Central memory CD8-positive, alpha-beta T cell (primary cell): ENCODE results near the gene MAN2B2.

Experiments
- ATAC-seq: fragments of 150-1000 bp; cut with Tn5 transposase; replicated peaks from 2 replicates; pipeline ENCODE4 v1.10.0; 2022; ENCODE audit warnings: mild to moderate bottlenecking, moderate FRiP score, moderate number of reproducible peaks; ENCODE audit not compliant: poor library complexity, severe bottlenecking; ENCODE audit errors: extremely low read depth
- DNase-seq, 2 donors: peaks; one replicate each; pipeline ENCODE4 v3.0.0; 2021; ENCODE audit warnings: low spot score in 2 of 2
- H3K27ac Mint-ChIP-seq: one replicate; pipeline ENCODE4 v1.8.0; 2022; ENCODE audit warnings: low read depth, mild to moderate bottlenecking, moderate library complexity, mixed read lengths
- H3K27me3 Mint-ChIP-seq: one replicate; pipeline ENCODE4 v1.8.0; 2022; ENCODE audit warnings: mixed read lengths
- H3K36me3 Mint-ChIP-seq: one replicate; pipeline ENCODE4 v1.8.0; 2022; ENCODE audit warnings: mild to moderate bottlenecking, moderate library complexity, mixed read lengths; ENCODE audit not compliant: insufficient read depth
- H3K4me1 Mint-ChIP-seq: one replicate; pipeline ENCODE4 v1.8.0; 2022; ENCODE audit warnings: mixed read lengths
- H3K4me3 Mint-ChIP-seq: one replicate; pipeline ENCODE4 v1.8.0; 2022; ENCODE audit warnings: mild to moderate bottlenecking, moderate library complexity, mixed read lengths
- H3K9me3 Mint-ChIP-seq: one replicate; pipeline ENCODE4 v1.8.0; 2022; ENCODE audit warnings: mixed read lengths

MAN2B2 gene

GRCh38 chr4:6633091-6633906 lies 58.3 kb downstream of the MAN2B2 start:
- no peak for ATAC-seq
- Mint-ChIP-seq H3K36me3 (peaks cover 2% of the 10 kb centered on the region), H3K27ac (no peak overlapping the region), H3K4me1 (no peaks in the 10 kb centered on the region), H3K4me3 (no peak overlapping the region), H3K9me3 (no peaks in the 10 kb centered on the region), H3K27me3 (no peaks in the 10 kb centered on the region)
- no peak for DNase-seq

DNA sequence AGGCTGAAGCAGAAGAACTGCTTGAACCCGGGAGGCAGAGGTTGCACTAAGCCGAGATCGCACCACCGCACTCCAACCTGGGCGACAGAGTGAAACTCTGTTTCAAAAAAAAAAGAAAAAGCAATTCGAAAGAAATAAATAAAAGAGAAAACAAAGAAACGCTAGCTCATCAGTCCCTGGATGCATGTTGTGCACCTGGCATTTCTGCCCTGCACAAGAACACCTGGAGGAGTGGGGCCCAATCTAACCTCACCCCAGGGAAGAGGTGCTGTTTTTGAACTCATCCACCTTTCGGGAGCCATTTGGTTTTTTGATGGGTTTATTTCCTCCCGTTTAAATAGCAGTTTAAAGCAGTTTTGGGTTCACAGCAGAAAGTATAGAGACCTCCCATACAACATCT lies 59.8 kb downstream of the MAN2B2 start:
- no peaks in the 10 kb centered on the region for H3K36me3 Mint-ChIP-seq
- ATAC-seq (no peak), DNase-seq (no peak)
- no peaks in the 10 kb centered on the region for H3K9me3 Mint-ChIP-seq
- H3K27ac Mint-ChIP-seq: no peak overlapping the region
- no peaks in the 10 kb centered on the region for H3K4me1 Mint-ChIP-seq
- H3K4me3 Mint-ChIP-seq: no peak overlapping the region
- no peaks in the 10 kb centered on the region for H3K27me3 Mint-ChIP-seq

GRCh38 chr4:6639137-6639680 lies 64.2 kb downstream of the MAN2B2 start:
- DNase-seq (no peak), ATAC-seq (no peak)
- H3K27ac Mint-ChIP-seq: no peak overlapping the region
- peaks cover 39% of the 10 kb centered on the region for H3K36me3 Mint-ChIP-seq
- no peaks in the 10 kb centered on the region for H3K27me3 Mint-ChIP-seq
- H3K9me3 Mint-ChIP-seq: no peaks in the 10 kb centered on the region
- peaks cover 40% of the 10 kb centered on the region for H3K4me1 Mint-ChIP-seq
- no peak overlapping the region for H3K4me3 Mint-ChIP-seq

- peaks cover 41% of the 10 kb centered on the region for H3K36me3 Mint-ChIP-seq
Observed at GRCh38 chr4:6640292-6641163, 65.5 kb downstream of the MAN2B2 start, which contains the start of gene MRFAP1. MRFAP1 (plus strand) TSS chr4:6640685; CDS start chr4:6640863, 178 bp downstream.

DNA sequence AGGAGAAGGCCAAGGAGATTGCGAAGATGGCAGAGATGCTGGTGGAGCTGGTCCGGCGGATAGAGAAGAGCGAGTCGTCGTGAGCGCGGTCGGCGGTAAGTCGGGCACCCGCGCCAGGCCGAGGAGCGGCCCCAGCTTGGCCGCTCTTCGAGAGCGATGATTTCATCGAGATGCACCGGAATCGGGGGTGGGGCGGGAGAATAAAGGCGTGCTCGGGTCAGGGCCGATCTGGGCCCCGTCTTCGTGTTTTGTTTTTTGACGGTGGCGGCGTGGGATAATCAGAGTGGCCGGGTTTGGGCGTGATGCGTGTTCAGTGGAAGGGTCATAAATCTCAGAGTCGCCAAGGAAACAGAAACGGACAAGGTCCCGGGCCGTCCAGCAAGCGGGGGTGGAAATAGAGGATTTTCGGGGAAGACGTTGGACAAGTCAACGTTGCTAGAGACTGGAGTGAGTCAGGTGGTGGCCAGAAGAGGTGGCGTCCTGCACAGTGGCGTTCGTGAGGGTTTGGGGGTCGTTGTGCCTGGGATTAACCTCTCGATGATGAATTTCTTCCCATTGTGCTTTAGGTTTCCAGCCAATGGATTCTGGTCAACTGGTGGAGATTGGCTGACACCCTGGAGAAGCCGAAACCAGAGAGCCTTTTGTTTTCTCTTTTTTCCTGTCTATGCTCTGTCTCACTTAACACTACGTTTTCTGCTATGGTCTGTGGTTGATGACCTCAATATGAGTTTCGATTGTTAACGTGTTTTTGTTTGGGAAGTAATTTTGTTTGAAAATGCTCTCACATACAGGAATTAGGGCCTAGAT lies 66.4 kb downstream of the MAN2B2 start:
- H3K4me3 Mint-ChIP-seq: peak overlapping the region; percentile 100
- H3K9me3 Mint-ChIP-seq: no peaks in the 10 kb centered on the region
- peaks cover 40% of the 10 kb centered on the region for H3K4me1 Mint-ChIP-seq
- peaks cover 41% of the 10 kb centered on the region for H3K36me3 Mint-ChIP-seq
- peak; percentile 23 to 31 for DNase-seq
- peak overlapping the region; percentile 100 for H3K27ac Mint-ChIP-seq
- H3K27me3 Mint-ChIP-seq: no peaks in the 10 kb centered on the region
- ATAC-seq: peak; percentile 59

More at GRCh38 chr4:6640292-6641163, 65.5 kb downstream of the MAN2B2 start, which contains the start of gene MRFAP1:
- H3K9me3 Mint-ChIP-seq: no peaks in the 10 kb centered on the region
- H3K27me3 Mint-ChIP-seq: no peaks in the 10 kb centered on the region
- peak within 1 kb of the TSS; percentile 100 for H3K4me3 Mint-ChIP-seq
- peaks cover 40% of the 10 kb centered on the region for H3K4me1 Mint-ChIP-seq
- peak; percentile 84 for ATAC-seq
- peak within 1 kb of the TSS; percentile 100 for H3K27ac Mint-ChIP-seq
- peak; percentile 86 to 93 for DNase-seq

DNA sequence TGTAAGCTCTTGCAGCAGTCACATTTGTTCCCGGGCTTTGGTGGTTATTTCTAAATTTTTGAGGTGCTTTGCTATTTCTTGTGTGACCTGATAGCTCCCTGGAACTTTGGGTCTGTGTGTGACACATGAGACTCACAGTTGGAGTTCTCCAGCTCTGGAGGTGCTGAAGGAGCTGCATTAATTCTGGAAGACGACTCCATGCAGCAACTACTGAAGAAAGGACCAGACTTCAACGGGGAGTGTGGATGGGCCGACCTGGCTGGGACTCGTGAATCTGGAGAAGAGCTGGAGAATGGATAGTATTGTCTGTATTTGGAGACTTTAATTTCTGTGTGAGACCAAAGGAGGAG lies 67.0 kb downstream of the MAN2B2 start:
- Mint-ChIP-seq H3K9me3 (no peaks in the 10 kb centered on the region), H3K4me1 (peaks cover 41% of the 10 kb centered on the region), H3K27me3 (no peaks in the 10 kb centered on the region), H3K36me3 (peaks cover 41% of the 10 kb centered on the region), H3K4me3 (peak overlapping the region; percentile 100), H3K27ac (peak overlapping the region; percentile 100)
- ATAC-seq (no peak), DNase-seq (no peak)

GRCh38 chr4:6643141-6643847 lies 68.3 kb downstream of the MAN2B2 start:
- H3K9me3 Mint-ChIP-seq: no peaks in the 10 kb centered on the region
- peaks cover 45% of the 10 kb centered on the region for H3K4me1 Mint-ChIP-seq
- no peak for DNase-seq
- H3K4me3 Mint-ChIP-seq: peak overlapping the region; percentile 100
- H3K36me3 Mint-ChIP-seq: peaks cover 41% of the 10 kb centered on the region
- H3K27me3 Mint-ChIP-seq: no peaks in the 10 kb centered on the region
- ATAC-seq: no peak
- peak overlapping the region; percentile 73 for H3K27ac Mint-ChIP-seq

DNA sequence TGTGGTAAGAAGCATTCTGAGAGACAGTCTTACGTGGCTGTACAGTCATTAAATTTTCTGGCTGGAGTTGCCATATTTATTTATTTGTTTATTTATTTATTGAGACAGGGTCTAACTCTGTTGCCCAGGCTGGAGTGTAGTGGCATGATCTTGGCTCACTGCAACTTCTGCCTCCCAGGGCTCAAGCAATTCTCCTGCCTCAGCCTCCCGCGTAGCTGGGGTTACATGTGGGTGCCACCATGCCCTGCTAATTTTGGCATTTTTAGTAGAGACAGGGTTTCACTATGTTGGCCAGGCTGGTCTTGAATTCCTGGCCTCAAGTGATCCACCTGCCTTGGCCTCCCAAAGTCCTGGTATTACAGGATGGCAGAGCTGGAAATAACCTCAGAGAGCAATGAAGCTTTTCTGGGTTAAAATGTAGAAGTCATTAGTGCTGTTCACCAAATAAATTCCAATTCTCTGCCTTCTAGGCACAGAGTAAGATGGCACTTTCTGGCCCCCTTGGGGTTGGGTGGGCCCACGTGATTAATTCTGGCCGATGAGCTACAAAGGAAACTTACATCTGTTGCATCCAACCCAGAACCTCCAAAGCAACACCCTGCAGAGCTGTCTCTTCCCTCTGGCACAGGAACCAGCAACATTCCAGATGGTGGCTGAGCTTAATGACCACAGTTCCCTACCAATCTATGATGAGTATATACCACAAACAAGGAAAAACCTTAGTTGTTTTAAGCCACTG lies 70.0 kb downstream of the MAN2B2 start:
- DNase-seq: no peak
- H3K27ac Mint-ChIP-seq: no peak overlapping the region
- H3K4me3 Mint-ChIP-seq: no peak overlapping the region
- no peaks in the 10 kb centered on the region for H3K9me3 Mint-ChIP-seq
- ATAC-seq: no peak
- H3K36me3 Mint-ChIP-seq: peaks cover 41% of the 10 kb centered on the region
- H3K27me3 Mint-ChIP-seq: no peaks in the 10 kb centered on the region
- peaks cover 45% of the 10 kb centered on the region for H3K4me1 Mint-ChIP-seq

GRCh38 chr4:6647169-6647568 lies 72.2 kb downstream of the MAN2B2 start:
- H3K4me1 Mint-ChIP-seq: peaks cover 23% of the 10 kb centered on the region
- no peaks in the 10 kb centered on the region for H3K9me3 Mint-ChIP-seq
- ATAC-seq (no peak), DNase-seq (no peak)
- H3K36me3 Mint-ChIP-seq: peaks cover 19% of the 10 kb centered on the region
- no peak overlapping the region for H3K4me3 Mint-ChIP-seq
- H3K27ac Mint-ChIP-seq: peak overlapping the region; percentile 60
- H3K27me3 Mint-ChIP-seq: no peaks in the 10 kb centered on the region

GRCh38 chr4:6647582-6648230 lies 72.7 kb downstream of the MAN2B2 start:
- Mint-ChIP-seq H3K4me3 (no peak overlapping the region), H3K36me3 (peaks cover 14% of the 10 kb centered on the region), H3K27me3 (no peaks in the 10 kb centered on the region), H3K9me3 (no peaks in the 10 kb centered on the region), H3K4me1 (peaks cover 18% of the 10 kb centered on the region), H3K27ac (peak overlapping the region; percentile 60)
- no peak for ATAC-seq
- DNase-seq: no peak

GRCh38 chr4:6649216-6649615 lies 74.2 kb downstream of the MAN2B2 start:
- Mint-ChIP-seq H3K4me1 (peaks cover 5% of the 10 kb centered on the region), H3K4me3 (no peak overlapping the region), H3K27me3 (no peaks in the 10 kb centered on the region), H3K9me3 (no peaks in the 10 kb centered on the region), H3K36me3 (peaks cover 2% of the 10 kb centered on the region), H3K27ac (no peak overlapping the region)
- no peak for ATAC-seq
- DNase-seq: no peak
